Tibial nerve (tissue), 4 donors: Measurements from ENCODE around the gene HDAC3.

Experiments used
- EP300 ChIP-seq, 2 donors: sonication (generic); formaldehyde crosslinking; IDR thresholded peaks; one replicate each; pipeline ENCODE4 v1.6.1; 2017; ENCODE audit warnings: antibody characterized with exemption in 2 of 2, mild to moderate bottlenecking in 1 of 2
- POLR2A ChIP-seq, 2 donors: fragments of 450-650 bp; IDR thresholded peaks; one replicate each; pipeline ENCODE4 v1.6.1; 2017; ENCODE audit warnings: antibody characterized with exemption in 2 of 2, mild to moderate bottlenecking in 2 of 2, moderate library complexity in 2 of 2
- TF ChIP-seq, protein P1 (sequence below), 5 experiments: fragments of 200-600 bp in 3 of 5; fragments of 450-650 bp in 2 of 5; sonication (generic) in 3 of 5; IDR thresholded peaks; one replicate each; pipeline ENCODE4 v1.5.1; 2016 to 2019; ENCODE audit warnings: antibody characterized with exemption in 5 of 5, mild to moderate bottlenecking in 3 of 5, moderate library complexity in 2 of 5

DNA sequence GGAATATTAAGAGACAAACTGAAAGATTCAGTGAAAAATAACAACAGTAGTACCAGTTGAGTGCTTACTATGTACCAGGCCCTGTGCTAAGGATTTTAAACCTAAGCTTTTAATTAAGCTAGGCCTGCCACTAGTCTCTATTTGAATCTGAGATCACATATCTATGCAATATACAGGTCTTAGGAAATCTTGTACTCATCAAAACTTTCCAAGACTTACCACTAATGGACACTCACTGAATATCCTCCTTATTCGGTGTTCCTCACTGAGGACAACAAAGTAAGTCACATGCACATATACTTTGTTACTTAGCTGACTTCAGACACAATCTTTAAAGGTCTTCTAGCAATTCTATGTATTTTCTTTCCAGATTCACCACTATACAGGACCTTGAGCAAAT, 50.4 kb downstream of the HDAC3 start:
- TF ChIP-seq, protein P1, sequence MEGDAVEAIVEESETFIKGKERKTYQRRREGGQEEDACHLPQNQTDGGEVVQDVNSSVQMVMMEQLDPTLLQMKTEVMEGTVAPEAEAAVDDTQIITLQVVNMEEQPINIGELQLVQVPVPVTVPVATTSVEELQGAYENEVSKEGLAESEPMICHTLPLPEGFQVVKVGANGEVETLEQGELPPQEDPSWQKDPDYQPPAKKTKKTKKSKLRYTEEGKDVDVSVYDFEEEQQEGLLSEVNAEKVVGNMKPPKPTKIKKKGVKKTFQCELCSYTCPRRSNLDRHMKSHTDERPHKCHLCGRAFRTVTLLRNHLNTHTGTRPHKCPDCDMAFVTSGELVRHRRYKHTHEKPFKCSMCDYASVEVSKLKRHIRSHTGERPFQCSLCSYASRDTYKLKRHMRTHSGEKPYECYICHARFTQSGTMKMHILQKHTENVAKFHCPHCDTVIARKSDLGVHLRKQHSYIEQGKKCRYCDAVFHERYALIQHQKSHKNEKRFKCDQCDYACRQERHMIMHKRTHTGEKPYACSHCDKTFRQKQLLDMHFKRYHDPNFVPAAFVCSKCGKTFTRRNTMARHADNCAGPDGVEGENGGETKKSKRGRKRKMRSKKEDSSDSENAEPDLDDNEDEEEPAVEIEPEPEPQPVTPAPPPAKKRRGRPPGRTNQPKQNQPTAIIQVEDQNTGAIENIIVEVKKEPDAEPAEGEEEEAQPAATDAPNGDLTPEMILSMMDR (IDR thresholded peaks at IDR 0.05): no peak
- TF ChIP-seq POLR2A (IDR thresholded peaks at IDR 0.05) (no peak), EP300 (IDR thresholded peaks at IDR 0.05) (no peak)
